Mesendoderm (in vitro differentiated cells): ENCODE measurements around the gene TMEM204.

Source experiments
- DNase-seq: peaks from one replicate; pipeline ENCODE4 v3.0.0; 2013
- H2AK5ac ChIP-seq: 2 replicates; pipeline ENCODE4 v1.6.1; 2013; ENCODE audit warnings: low read length, inconsistent platforms
- H2BK120ac ChIP-seq: 2 replicates; pipeline ENCODE4 v1.6.1; 2013; ENCODE audit warnings: low read depth, mild to moderate bottlenecking, low read length, moderate library complexity, mixed read lengths
- H2BK15ac ChIP-seq: replicated peaks from 2 replicates; pipeline ENCODE4 v1.6.1; 2013; ENCODE audit warnings: low read depth, mild to moderate bottlenecking, moderate library complexity
- H2BK5ac ChIP-seq: 2 replicates; pipeline ENCODE4 v1.6.1; 2013; ENCODE audit warnings: low read length, inconsistent platforms
- H3K18ac ChIP-seq: 2 replicates; pipeline ENCODE4 v1.6.1; 2013; ENCODE audit warnings: mild to moderate bottlenecking, low read length, mixed read lengths
- H3K23ac ChIP-seq: one replicate; pipeline ENCODE4 v1.6.1; 2013; ENCODE audit warnings: low read length
- H3K27ac ChIP-seq: 2 replicates; pipeline ENCODE4 v1.5.1; 2013; ENCODE audit warnings: low read depth, mild to moderate bottlenecking, inconsistent platforms, low read length, moderate library complexity
- H3K27me3 ChIP-seq: 2 replicates; pipeline ENCODE4 v1.6.1; 2013; ENCODE audit warnings: low read length, control low read depth, mild to moderate bottlenecking, inconsistent platforms; ENCODE audit not compliant: insufficient read depth, poor library complexity
- H3K36me3 ChIP-seq: 2 replicates; pipeline ENCODE4 v1.6.1; 2013; ENCODE audit warnings: low read length, inconsistent platforms; ENCODE audit not compliant: control insufficient read depth, insufficient read depth
- H3K4ac ChIP-seq: one replicate; pipeline ENCODE4 v1.6.1; 2013; ENCODE audit warnings: low read depth, mild to moderate bottlenecking, low read length, moderate library complexity
- H3K4me1 ChIP-seq: 2 replicates; pipeline ENCODE4 v1.6.1; 2013; ENCODE audit warnings: low read depth, low read length, inconsistent platforms; ENCODE audit not compliant: control insufficient read depth
- H3K4me2 ChIP-seq: 2 replicates; pipeline ENCODE4 v1.6.1; 2013; ENCODE audit warnings: low read length
- H3K4me3 ChIP-seq: 2 replicates; pipeline ENCODE4 v1.5.1; 2013; ENCODE audit warnings: mild to moderate bottlenecking, low read length
- H3K56ac ChIP-seq: one replicate; pipeline ENCODE4 v1.6.1; 2013; ENCODE audit warnings: low read length
- H3K79me1 ChIP-seq: 2 replicates; pipeline ENCODE4 v1.6.1; 2013; ENCODE audit warnings: low read length, inconsistent platforms
- H3K79me2 ChIP-seq: 2 replicates; pipeline ENCODE4 v1.6.1; 2013; ENCODE audit warnings: mild to moderate bottlenecking, low read length; ENCODE audit not compliant: control insufficient read depth, insufficient read depth
- H3K9ac ChIP-seq: 2 replicates; pipeline ENCODE4 v1.6.1; 2013; ENCODE audit warnings: low read length, inconsistent platforms
- H4K5ac ChIP-seq: one replicate; pipeline ENCODE4 v1.6.1; 2013; ENCODE audit warnings: low read length
- H4K8ac ChIP-seq: one replicate; pipeline ENCODE4 v1.6.1; 2013; ENCODE audit warnings: low read depth, mild to moderate bottlenecking, control low read depth, low read length, moderate library complexity
- WGBS: extraction: QIAGEN DNeasy Blood & Tissue Kit; methylation state at CpG from one replicate; pipeline ENCODE4 v1.1.7; 2013; ENCODE audit warnings: low lambda C conversion rate, missing lambda C conversion rate; ENCODE audit not compliant: insufficient coverage; ENCODE audit errors: extremely low coverage; 5-methylcytosine and 5-hydroxymethylcytosine counted together

The TMEM204 gene

DNA sequence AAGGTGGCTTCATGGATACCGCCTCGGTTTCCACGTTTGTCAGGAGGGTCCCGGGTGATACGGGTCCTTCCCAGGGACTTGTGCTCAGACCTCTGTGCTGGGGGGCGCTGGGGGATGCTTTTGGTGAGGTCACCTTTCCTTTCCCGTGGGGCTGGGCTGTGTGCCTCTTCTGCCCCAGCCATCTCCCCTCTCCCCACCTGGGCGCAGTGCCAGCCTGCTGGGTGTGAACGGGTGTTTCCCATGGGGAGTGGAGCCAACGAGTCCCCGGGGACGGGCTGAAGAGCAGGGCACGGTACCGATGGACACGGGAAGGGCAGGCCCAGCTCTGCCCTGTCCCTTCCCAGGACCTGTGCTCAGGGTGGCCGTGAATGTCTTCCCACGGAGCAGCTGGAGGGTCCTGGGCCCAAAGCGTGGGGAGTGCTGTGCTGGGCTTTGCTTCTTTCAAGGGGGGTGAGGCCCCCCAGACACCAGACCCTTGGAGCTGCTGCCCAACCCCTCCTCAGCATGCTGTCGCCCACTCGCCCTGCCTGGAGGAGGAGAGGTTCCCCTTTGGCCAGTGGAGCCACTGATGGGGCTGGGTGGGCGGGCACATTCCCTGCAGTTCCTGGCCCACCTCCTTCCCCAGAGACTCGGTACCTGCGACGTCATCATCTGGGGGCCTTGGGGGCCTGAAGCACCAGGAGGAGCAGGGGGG is 24.8 kb upstream of the TMEM204 start:
- no peaks in the 10 kb centered on the region for H3K4me1 ChIP-seq

GRCh38 chr16:1509307-1510221 is 23.9 kb upstream of the TMEM204 start:
- Histone ChIP-seq H3K56ac (no peak overlapping the region), H4K5ac (no peak overlapping the region), H3K4ac (no peak overlapping the region), H3K79me2 (no peaks in the 10 kb centered on the region), H4K8ac (no peak overlapping the region), H3K4me3 (no peak overlapping the region), H2BK120ac (no peak overlapping the region), H2BK15ac (no peak overlapping the region), H3K4me1 (no peaks in the 10 kb centered on the region), H3K4me2 (no peak overlapping the region), H3K18ac (no peak overlapping the region), H3K36me3 (no peaks in the 10 kb centered on the region), H3K27me3 (no peaks in the 10 kb centered on the region), H2AK5ac (no peak overlapping the region), H2BK5ac (no peak overlapping the region), H3K9ac (no peak overlapping the region), H3K27ac (no peak overlapping the region), H3K79me1 (no peaks in the 10 kb centered on the region), H3K23ac (no peak overlapping the region)
- no CpG with 5 or more reads among the region's 44 CpGs for WGBS
- no peak for DNase-seq

More for the DNA sequence above, 24.8 kb upstream of the TMEM204 start:
- Histone ChIP-seq H2BK120ac (no peak overlapping the region), H3K27ac (no peak overlapping the region), H3K79me2 (no peaks in the 10 kb centered on the region), H3K23ac (no peak overlapping the region), H3K9ac (no peak overlapping the region), H2BK5ac (no peak overlapping the region), H3K27me3 (no peaks in the 10 kb centered on the region), H3K18ac (no peak overlapping the region), H3K56ac (no peak overlapping the region), H3K4me2 (no peak overlapping the region), H4K8ac (no peak overlapping the region), H2BK15ac (no peak overlapping the region), H2AK5ac (no peak overlapping the region), H3K4me3 (no peak overlapping the region), H3K79me1 (no peaks in the 10 kb centered on the region), H4K5ac (no peak overlapping the region), H3K36me3 (no peaks in the 10 kb centered on the region), H3K4ac (no peak overlapping the region)
- DNase-seq = no peak
- no CpG with 5 or more reads among the region's 24 CpGs for WGBS

DNA sequence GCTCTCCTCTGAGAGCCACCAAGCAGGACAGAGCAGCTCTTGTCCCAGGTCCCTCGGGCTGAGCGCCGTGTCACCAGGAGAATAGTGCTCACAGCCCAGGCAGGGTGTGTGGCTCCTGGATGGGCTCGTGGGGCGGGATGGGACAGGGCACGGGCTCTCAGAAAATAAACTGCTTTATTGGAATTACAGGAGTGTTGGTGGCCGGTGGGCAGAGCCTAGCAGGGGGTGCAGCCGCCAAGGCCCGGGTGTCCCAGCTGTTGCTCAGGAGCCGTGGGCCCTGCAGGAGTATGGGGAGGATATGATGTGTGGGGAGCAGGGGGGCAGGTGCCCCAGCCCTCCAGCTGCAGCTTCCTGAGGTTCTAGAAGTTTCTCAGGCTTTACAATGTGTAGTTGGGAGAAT is 23.2 kb upstream of the TMEM204 start:
- Histone ChIP-seq H3K9ac (no peak overlapping the region), H4K5ac (no peak overlapping the region), H4K8ac (no peak overlapping the region), H3K4me3 (no peak overlapping the region), H3K4me1 (no peaks in the 10 kb centered on the region), H2BK5ac (no peak overlapping the region), H3K23ac (no peak overlapping the region), H3K27ac (no peak overlapping the region), H3K27me3 (no peaks in the 10 kb centered on the region), H2BK120ac (no peak overlapping the region), H2BK15ac (no peak overlapping the region), H3K36me3 (no peaks in the 10 kb centered on the region), H3K18ac (no peak overlapping the region), H3K79me2 (no peaks in the 10 kb centered on the region), H3K4me2 (no peak overlapping the region), H2AK5ac (no peak overlapping the region), H3K56ac (no peak overlapping the region), H3K4ac (no peak overlapping the region), H3K79me1 (no peaks in the 10 kb centered on the region)
- no peak for DNase-seq
- WGBS = no CpG with 5 or more reads among the region's 10 CpGs

DNA sequence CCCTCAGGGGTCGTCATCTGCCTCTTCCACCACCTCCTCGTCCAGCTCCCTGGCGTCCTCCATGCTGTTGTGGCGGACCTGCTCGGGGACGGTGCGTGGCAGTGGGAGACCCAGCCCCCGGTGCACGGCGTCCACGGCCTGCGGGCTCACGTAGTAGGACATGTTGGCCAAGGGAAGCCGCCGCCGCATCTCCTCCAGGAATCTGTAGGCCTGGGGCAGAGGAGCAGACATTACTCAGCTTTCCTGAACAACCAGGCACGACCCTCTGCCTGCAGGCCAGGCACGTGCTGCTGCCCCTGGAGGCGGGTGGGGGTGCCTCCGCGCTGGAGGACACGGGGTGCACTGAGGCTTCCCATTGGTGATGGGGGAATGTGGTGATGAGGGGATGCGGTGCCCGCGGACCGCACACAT is 22.5 kb upstream of the TMEM204 start:
- WGBS = no CpG with 5 or more reads among the region's 26 CpGs
- no peaks in the 10 kb centered on the region for H3K36me3 ChIP-seq
- no peak overlapping the region for H3K9ac ChIP-seq
- H2AK5ac ChIP-seq = no peak overlapping the region
- no peak overlapping the region for H3K27ac ChIP-seq
- peak; percentile 15 for DNase-seq
- H3K4me1 ChIP-seq = no peaks in the 10 kb centered on the region
- no peak overlapping the region for H3K23ac ChIP-seq
- H4K5ac ChIP-seq = no peak overlapping the region
- H2BK15ac ChIP-seq = no peak overlapping the region
- no peak overlapping the region for H4K8ac ChIP-seq
- H3K4ac ChIP-seq = no peak overlapping the region
- no peak overlapping the region for H3K56ac ChIP-seq
- H3K79me2 ChIP-seq = no peaks in the 10 kb centered on the region
- H3K18ac ChIP-seq = no peak overlapping the region
- no peaks in the 10 kb centered on the region for H3K79me1 ChIP-seq
- no peaks in the 10 kb centered on the region for H3K27me3 ChIP-seq
- no peak overlapping the region for H3K4me2 ChIP-seq
- no peak overlapping the region for H2BK5ac ChIP-seq
- H2BK120ac ChIP-seq = no peak overlapping the region
- no peak overlapping the region for H3K4me3 ChIP-seq

GRCh38 chr16:1511662-1512569 is 21.6 kb upstream of the TMEM204 start:
- no peak overlapping the region for H2BK120ac ChIP-seq
- no peaks in the 10 kb centered on the region for H3K79me2 ChIP-seq
- no CpG with 5 or more reads among the region's 30 CpGs for WGBS
- no peak overlapping the region for H3K27ac ChIP-seq
- H3K23ac ChIP-seq = no peak overlapping the region
- no peak overlapping the region for H4K8ac ChIP-seq
- H2BK5ac ChIP-seq = no peak overlapping the region
- H3K27me3 ChIP-seq = no peaks in the 10 kb centered on the region
- no peak overlapping the region for H4K5ac ChIP-seq
- H3K18ac ChIP-seq = no peak overlapping the region
- H3K79me1 ChIP-seq = no peaks in the 10 kb centered on the region
- no peaks in the 10 kb centered on the region for H3K36me3 ChIP-seq
- H3K4ac ChIP-seq = no peak overlapping the region
- no peak overlapping the region for H3K4me3 ChIP-seq
- H3K4me1 ChIP-seq = no peaks in the 10 kb centered on the region
- no peak overlapping the region for H2BK15ac ChIP-seq
- no peak overlapping the region for H3K56ac ChIP-seq
- H3K9ac ChIP-seq = no peak overlapping the region
- no peak overlapping the region for H2AK5ac ChIP-seq
- no peak for DNase-seq
- no peak overlapping the region for H3K4me2 ChIP-seq
